GM21390 (cell line): ENCODE measurements around the gene PDE7B.
"Not testable (repeated sequence)": the region's sequence is repeated elsewhere in the genome, so short reads cannot be mapped to it uniquely, and the experiment has no call there.

Source experiments
- ATAC-seq: cut with Tn5 transposase; IDR thresholded peaks from one replicate; pipeline ENCODE4 v1.9.1; 2021; ENCODE audit not compliant: unreplicated experiment

The PDE7B gene

GRCh38 chr6:136137739-136138402 is 286.4 kb downstream of the PDE7B start:
- no peak for ATAC-seq

- ATAC-seq: not testable (repeated sequence)
Observed at GRCh38 chr6:136139111-136139510, 287.6 kb downstream of the PDE7B start.

- ATAC-seq: no peak
Observed at GRCh38 chr6:136144251-136145023, 292.9 kb downstream of the PDE7B start.

- no peak for ATAC-seq
Observed at GRCh38 chr6:136146130-136146529, 294.6 kb downstream of the PDE7B start.

- no peak for ATAC-seq
Observed at GRCh38 chr6:136147342-136147741, 295.8 kb downstream of the PDE7B start.

GRCh38 chr6:136148051-136148450 is 296.6 kb downstream of the PDE7B start:
- no peak for ATAC-seq

GRCh38 chr6:136148523-136148922 is 297.0 kb downstream of the PDE7B start:
- ATAC-seq: no peak

- no peak for ATAC-seq
Observed at GRCh38 chr6:136149311-136149710, 297.8 kb downstream of the PDE7B start.

GRCh38 chr6:136150961-136151360 is 299.5 kb downstream of the PDE7B start:
- no peak for ATAC-seq

GRCh38 chr6:136153707-136154375 is 302.3 kb downstream of the PDE7B start:
- ATAC-seq: no peak

- no peak for ATAC-seq
Observed at GRCh38 chr6:136155191-136155590, 303.7 kb downstream of the PDE7B start.

- ATAC-seq: no peak
Observed at GRCh38 chr6:136157743-136158142, 306.2 kb downstream of the PDE7B start.

- ATAC-seq: no peak
Observed at GRCh38 chr6:136158387-136158821, 306.9 kb downstream of the PDE7B start.

- no peak for ATAC-seq
Observed at GRCh38 chr6:136158971-136159370, 307.5 kb downstream of the PDE7B start.

GRCh38 chr6:136160250-136160649 is 308.7 kb downstream of the PDE7B start:
- no peak for ATAC-seq

GRCh38 chr6:136161950-136162349 is 310.4 kb downstream of the PDE7B start:
- no peak for ATAC-seq

GRCh38 chr6:136163260-136163659 is 311.8 kb downstream of the PDE7B start:
- ATAC-seq: no peak

- no peak for ATAC-seq
Observed at GRCh38 chr6:136166815-136167214, 315.3 kb downstream of the PDE7B start.

GRCh38 chr6:136169394-136170148 is 318.1 kb downstream of the PDE7B start:
- ATAC-seq: no peak

GRCh38 chr6:136171231-136171630 is 319.7 kb downstream of the PDE7B start:
- ATAC-seq: no peak
